ENCODE results near the gene B4GALT5. TPM values are rescaled to one million over a fixed set of nuclear protein-coding genes. Genes with fewer than 3 reads are reported as not detected.
A peak's percentile ranks its signal among the peaks of the same experiment; 100 is the strongest.

The B4GALT5 gene
- total RNA-seq, 1 experiment from 2014 or later = 65.0 TPM

- TF ChIP-seq, protein P1, sequence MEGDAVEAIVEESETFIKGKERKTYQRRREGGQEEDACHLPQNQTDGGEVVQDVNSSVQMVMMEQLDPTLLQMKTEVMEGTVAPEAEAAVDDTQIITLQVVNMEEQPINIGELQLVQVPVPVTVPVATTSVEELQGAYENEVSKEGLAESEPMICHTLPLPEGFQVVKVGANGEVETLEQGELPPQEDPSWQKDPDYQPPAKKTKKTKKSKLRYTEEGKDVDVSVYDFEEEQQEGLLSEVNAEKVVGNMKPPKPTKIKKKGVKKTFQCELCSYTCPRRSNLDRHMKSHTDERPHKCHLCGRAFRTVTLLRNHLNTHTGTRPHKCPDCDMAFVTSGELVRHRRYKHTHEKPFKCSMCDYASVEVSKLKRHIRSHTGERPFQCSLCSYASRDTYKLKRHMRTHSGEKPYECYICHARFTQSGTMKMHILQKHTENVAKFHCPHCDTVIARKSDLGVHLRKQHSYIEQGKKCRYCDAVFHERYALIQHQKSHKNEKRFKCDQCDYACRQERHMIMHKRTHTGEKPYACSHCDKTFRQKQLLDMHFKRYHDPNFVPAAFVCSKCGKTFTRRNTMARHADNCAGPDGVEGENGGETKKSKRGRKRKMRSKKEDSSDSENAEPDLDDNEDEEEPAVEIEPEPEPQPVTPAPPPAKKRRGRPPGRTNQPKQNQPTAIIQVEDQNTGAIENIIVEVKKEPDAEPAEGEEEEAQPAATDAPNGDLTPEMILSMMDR (IDR thresholded peaks at IDR 0.05; ENCODE audit: insufficient read depth in 1 of 2, low read depth in 1 of 2, low read length in 1 of 2, severe bottlenecking in 1 of 2, unreplicated experiment in 1 of 2) = no peak
- H3K4me1 Mint-ChIP-seq (ENCODE audit: low read depth, unreplicated experiment) = peaks cover 63% of the 10 kb centered on the region
- CTCF ChIA-PET = interaction anchor here (1.7 kb wide), 1 partner anchor 151 kb away, joined by 7 read pairs; no protein-coding TSS in a partner anchor
- intact Hi-C loops (cut with micrococcal nuclease; ENCODE audit: unreplicated experiment) = no loop called here
- Histone ChIP-seq H3K27me3 (replicated peaks; ENCODE audit: control insufficient read depth, insufficient read depth, low read length) (no peaks in the 10 kb centered on the region), H3K9me3 (no peaks in the 10 kb centered on the region), H3K4me3 (ENCODE audit: low read depth, low read length) (no peak overlapping the region), H3K36me3 (ENCODE audit: control insufficient read depth, insufficient read depth, low read length) (no peaks in the 10 kb centered on the region), H3K4me1 (peaks cover 54% of the 10 kb centered on the region)
- peaks cover 19% of the 10 kb centered on the region for H3K36me3 Mint-ChIP-seq (ENCODE audit: insufficient read depth, unreplicated experiment)
- DNase-seq = no peak
- no peaks in the 10 kb centered on the region for H3K9me3 Mint-ChIP-seq (ENCODE audit: unreplicated experiment)
- H3K27me3 Mint-ChIP-seq (ENCODE audit: insufficient read depth, unreplicated experiment) = no peaks in the 10 kb centered on the region
- POLR2A ChIA-PET = no interaction called here
- BruUV-seq (replicated peaks) = no TSS peak
- H3K4me3 Mint-ChIP-seq (ENCODE audit: unreplicated experiment) = no peak overlapping the region
- peak overlapping the region; percentile 2 for H3K27ac Mint-ChIP-seq (ENCODE audit: unreplicated experiment)
These were observed 19.1 kb downstream of the B4GALT5 start for GRCh38 chr20:49694450-49695071.

- no peak for DNase-seq
- H3K9me3 Mint-ChIP-seq (ENCODE audit: unreplicated experiment) = no peaks in the 10 kb centered on the region
- Histone ChIP-seq H3K9me3 (no peaks in the 10 kb centered on the region), H3K4me1 (peaks cover 55% of the 10 kb centered on the region), H3K36me3 (ENCODE audit: control insufficient read depth, insufficient read depth, low read length) (no peaks in the 10 kb centered on the region), H3K27me3 (replicated peaks; ENCODE audit: control insufficient read depth, insufficient read depth, low read length) (no peaks in the 10 kb centered on the region), H3K4me3 (ENCODE audit: low read depth, low read length) (no peak overlapping the region)
- TF ChIP-seq, protein P1 (IDR thresholded peaks at IDR 0.05; ENCODE audit: insufficient read depth in 1 of 2, low read depth in 1 of 2, low read length in 1 of 2, severe bottlenecking in 1 of 2, unreplicated experiment in 1 of 2) = no peak
- H3K27ac Mint-ChIP-seq (ENCODE audit: unreplicated experiment) = peak overlapping the region; percentile 2
- H3K36me3 Mint-ChIP-seq (ENCODE audit: insufficient read depth, unreplicated experiment) = peaks cover 22% of the 10 kb centered on the region
- BruUV-seq (replicated peaks) = no TSS peak
- H3K27me3 Mint-ChIP-seq (ENCODE audit: insufficient read depth, unreplicated experiment) = no peaks in the 10 kb centered on the region
- intact Hi-C loops (cut with micrococcal nuclease; ENCODE audit: unreplicated experiment) = no loop called here
- peaks cover 61% of the 10 kb centered on the region for H3K4me1 Mint-ChIP-seq (ENCODE audit: low read depth, unreplicated experiment)
- H3K4me3 Mint-ChIP-seq (ENCODE audit: unreplicated experiment) = no peak overlapping the region
- ChIA-PET POLR2A (no interaction called here), CTCF (interaction anchor here (0.6 to 1.7 kb wide), 4 partner anchors 13 to 154 kb away, joined by 3 to 7 read pairs (median 4); no protein-coding TSS in a partner anchor)
These were observed 20.1 kb downstream of the B4GALT5 start for GRCh38 chr20:49693435-49694171.

- CTCF ChIA-PET = interaction anchor here (0.6 to 1.7 kb wide), 4 partner anchors 13 to 153 kb away, joined by 3 to 7 read pairs (median 4); no protein-coding TSS in a partner anchor
- no TSS peak for BruUV-seq (replicated peaks)
- DNase-seq = no peak
- H3K4me3 Mint-ChIP-seq (ENCODE audit: unreplicated experiment) = no peak overlapping the region
- Histone ChIP-seq H3K4me1 (peaks cover 62% of the 10 kb centered on the region), H3K4me3 (ENCODE audit: low read depth, low read length) (no peak overlapping the region), H3K9me3 (no peaks in the 10 kb centered on the region), H3K27me3 (replicated peaks; ENCODE audit: control insufficient read depth, insufficient read depth, low read length) (no peaks in the 10 kb centered on the region), H3K36me3 (ENCODE audit: control insufficient read depth, insufficient read depth, low read length) (no peaks in the 10 kb centered on the region)
- TF ChIP-seq, protein P1 (IDR thresholded peaks at IDR 0.05; ENCODE audit: insufficient read depth in 1 of 2, low read depth in 1 of 2, low read length in 1 of 2, severe bottlenecking in 1 of 2, unreplicated experiment in 1 of 2) = no peak
- no peaks in the 10 kb centered on the region for H3K27me3 Mint-ChIP-seq (ENCODE audit: insufficient read depth, unreplicated experiment)
- no peaks in the 10 kb centered on the region for H3K9me3 Mint-ChIP-seq (ENCODE audit: unreplicated experiment)
- POLR2A ChIA-PET = no interaction called here
- H3K4me1 Mint-ChIP-seq (ENCODE audit: low read depth, unreplicated experiment) = peaks cover 64% of the 10 kb centered on the region
- H3K36me3 Mint-ChIP-seq (ENCODE audit: insufficient read depth, unreplicated experiment) = peaks cover 28% of the 10 kb centered on the region
- intact Hi-C loops (cut with micrococcal nuclease; ENCODE audit: unreplicated experiment) = no loop called here
- H3K27ac Mint-ChIP-seq (ENCODE audit: unreplicated experiment) = no peak overlapping the region
These were observed 20.7 kb downstream of the B4GALT5 start for GRCh38 chr20:49692941-49693340.

All from Caco-2 (cell line).